Measurements from ENCODE around the gene ATG14.

ATG14 gene

DNA sequence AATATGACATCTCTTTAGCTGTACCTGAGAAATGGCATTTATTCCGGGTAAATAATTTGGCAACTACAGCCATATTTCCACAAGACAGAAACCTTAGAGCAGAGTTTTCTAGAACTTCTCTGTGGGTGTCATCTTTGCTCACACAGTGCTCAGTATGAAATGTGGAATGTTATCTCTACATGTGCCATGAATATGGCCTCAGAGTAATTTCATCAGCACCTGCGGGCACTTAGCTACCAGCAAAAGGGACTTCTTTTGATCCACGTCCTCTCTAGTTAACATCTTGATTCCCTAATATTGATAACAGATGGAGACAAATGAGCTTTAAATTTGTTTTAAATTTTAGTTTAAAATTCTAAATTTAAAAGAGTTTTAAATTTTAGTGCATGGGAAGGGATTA lies 2.9 kb upstream of the ATG14 start:
- no peak for ATAC-seq
- TF ChIP-seq, protein P1, sequence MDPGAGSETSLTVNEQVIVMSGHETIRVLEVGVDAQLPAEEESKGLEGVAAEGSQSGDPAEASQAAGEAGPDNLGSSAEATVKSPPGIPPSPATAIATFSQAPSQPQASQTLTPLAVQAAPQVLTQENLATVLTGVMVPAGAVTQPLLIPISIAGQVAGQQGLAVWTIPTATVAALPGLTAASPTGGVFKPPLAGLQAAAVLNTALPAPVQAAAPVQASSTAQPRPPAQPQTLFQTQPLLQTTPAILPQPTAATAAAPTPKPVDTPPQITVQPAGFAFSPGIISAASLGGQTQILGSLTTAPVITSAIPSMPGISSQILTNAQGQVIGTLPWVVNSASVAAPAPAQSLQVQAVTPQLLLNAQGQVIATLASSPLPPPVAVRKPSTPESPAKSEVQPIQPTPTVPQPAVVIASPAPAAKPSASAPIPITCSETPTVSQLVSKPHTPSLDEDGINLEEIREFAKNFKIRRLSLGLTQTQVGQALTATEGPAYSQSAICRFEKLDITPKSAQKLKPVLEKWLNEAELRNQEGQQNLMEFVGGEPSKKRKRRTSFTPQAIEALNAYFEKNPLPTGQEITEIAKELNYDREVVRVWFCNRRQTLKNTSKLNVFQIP (CRISPR knock-in tag; IDR thresholded peaks at IDR 0.05; ENCODE audit: borderline replicate concordance, low read depth): no peak
- TF ChIP-seq SNAI2 (CRISPR knock-in tag; IDR thresholded peaks at IDR 0.05): no peak
- TF ChIP-seq ZNF70 (CRISPR knock-in tag; IDR thresholded peaks at IDR 0.05): no peak
- no peak for TF ChIP-seq CSDC2 (CRISPR knock-in tag; IDR thresholded peaks at IDR 0.05)
- no peak for TF ChIP-seq ARNTL (CRISPR knock-in tag; IDR thresholded peaks at IDR 0.05; ENCODE audit: borderline replicate concordance, low read depth)
- TF ChIP-seq BACH2 (CRISPR knock-in tag; IDR thresholded peaks at IDR 0.05; ENCODE audit: borderline replicate concordance): no peak
- TF ChIP-seq ZNF8 (CRISPR knock-in tag; IDR thresholded peaks at IDR 0.05): no peak
- no peak for TF ChIP-seq ZFP3 (CRISPR knock-in tag; IDR thresholded peaks at IDR 0.05)
- TF ChIP-seq ZC3H10 (CRISPR knock-in tag; IDR thresholded peaks at IDR 0.05): no peak
- no peak for TF ChIP-seq OSR1 (CRISPR knock-in tag; IDR thresholded peaks at IDR 0.05)
- TF ChIP-seq TCF4 (CRISPR knock-in tag; IDR thresholded peaks at IDR 0.05; ENCODE audit: borderline replicate concordance): no peak
- TF ChIP-seq ESRRG (CRISPR knock-in tag; IDR thresholded peaks at IDR 0.05): no peak
- no peak for TF ChIP-seq PPARA (CRISPR knock-in tag; IDR thresholded peaks at IDR 0.05; ENCODE audit: borderline replicate concordance)
- no peak for TF ChIP-seq ISL1 (CRISPR knock-in tag; IDR thresholded peaks at IDR 0.05)
- no peak for TF ChIP-seq ZNF565 (CRISPR knock-in tag; conservative IDR thresholded peaks at IDR 0.05; ENCODE audit: low read depth)

DNA sequence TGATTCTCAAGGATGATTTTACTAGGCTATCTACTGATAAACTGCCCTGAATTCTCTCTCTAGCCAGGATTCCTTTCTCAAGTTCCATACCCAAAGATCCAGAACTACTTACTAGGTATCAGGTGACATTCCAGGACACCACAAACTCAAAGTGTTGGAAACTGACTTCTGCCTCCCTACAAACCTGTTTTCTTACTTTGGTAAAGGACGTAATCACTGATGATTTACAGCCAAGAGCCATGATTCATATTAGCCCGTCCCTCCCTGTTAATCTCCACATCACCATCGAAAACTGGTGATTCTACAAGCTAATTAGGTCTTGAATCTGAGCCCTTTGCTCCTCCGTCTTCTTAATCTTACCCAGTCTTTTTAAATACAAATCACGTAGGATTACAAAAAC lies 1.0 kb upstream of the ATG14 start:
- TF ChIP-seq CSDC2 (CRISPR knock-in tag; IDR thresholded peaks at IDR 0.05): no peak
- no peak for TF ChIP-seq GLIS3 (CRISPR knock-in tag; IDR thresholded peaks at IDR 0.05)
- no peak for TF ChIP-seq ZFP30 (CRISPR knock-in tag; IDR thresholded peaks at IDR 0.05)
- no peak for TF ChIP-seq ZNF8 (CRISPR knock-in tag; IDR thresholded peaks at IDR 0.05)
- TF ChIP-seq ZFP3 (CRISPR knock-in tag; IDR thresholded peaks at IDR 0.05): no peak
- TF ChIP-seq BACH2 (CRISPR knock-in tag; IDR thresholded peaks at IDR 0.05; ENCODE audit: borderline replicate concordance): no peak
- no peak for TF ChIP-seq ESRRG (CRISPR knock-in tag; IDR thresholded peaks at IDR 0.05)
- TF ChIP-seq ZC3H10 (CRISPR knock-in tag; IDR thresholded peaks at IDR 0.05): no peak
- no peak for TF ChIP-seq PPARA (CRISPR knock-in tag; IDR thresholded peaks at IDR 0.05; ENCODE audit: borderline replicate concordance)
- TF ChIP-seq TOX (CRISPR knock-in tag; IDR thresholded peaks at IDR 0.05; ENCODE audit: borderline replicate concordance): no peak
- no peak for TF ChIP-seq SNAI2 (CRISPR knock-in tag; IDR thresholded peaks at IDR 0.05)
- no peak for TF ChIP-seq TCF4 (CRISPR knock-in tag; IDR thresholded peaks at IDR 0.05; ENCODE audit: borderline replicate concordance)
- TF ChIP-seq OSR1 (CRISPR knock-in tag; IDR thresholded peaks at IDR 0.05): no peak
- no peak for TF ChIP-seq RARB (CRISPR knock-in tag; IDR thresholded peaks at IDR 0.05)
- no peak for TF ChIP-seq ZNF70 (CRISPR knock-in tag; IDR thresholded peaks at IDR 0.05)
- no peak for TF ChIP-seq TSHZ2 (CRISPR knock-in tag; IDR thresholded peaks at IDR 0.05)
- TF ChIP-seq ISL1 (CRISPR knock-in tag; IDR thresholded peaks at IDR 0.05): no peak
- no peak for TF ChIP-seq PATZ1 (CRISPR knock-in tag; IDR thresholded peaks at IDR 0.05; ENCODE audit: borderline replicate concordance)
- no peak for TF ChIP-seq CSRNP3 (CRISPR knock-in tag; IDR thresholded peaks at IDR 0.05)
- TF ChIP-seq ARNTL (CRISPR knock-in tag; IDR thresholded peaks at IDR 0.05; ENCODE audit: borderline replicate concordance, low read depth): no peak
- ATAC-seq: no peak

DNA sequence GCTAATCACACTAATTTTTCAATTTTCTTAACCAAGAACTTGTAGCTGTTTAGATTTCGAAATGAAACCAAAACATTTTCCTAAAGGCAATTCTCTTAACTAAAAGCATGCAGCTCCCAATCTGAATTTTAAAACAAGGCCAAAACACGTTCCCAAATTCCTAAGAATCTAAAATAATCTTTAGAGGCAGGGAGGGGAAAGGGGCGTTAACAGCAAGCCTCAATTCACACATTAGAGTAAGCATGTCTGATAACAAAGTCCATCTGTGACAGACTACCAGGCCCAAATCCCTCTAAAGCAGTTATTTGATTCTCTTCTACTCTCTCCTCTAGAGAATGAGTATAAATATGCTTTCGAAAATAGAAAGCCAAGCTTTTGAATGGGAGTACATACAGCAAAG lies 754 bp downstream of the ATG14 start:
- TF ChIP-seq, protein P1 (CRISPR knock-in tag; IDR thresholded peaks at IDR 0.05; ENCODE audit: borderline replicate concordance, low read depth): no peak

More for the DNA sequence above, 754 bp downstream of the ATG14 start:
- ATAC-seq: peak; percentile 4; the same call in 1 of the 3 replicates

All from SK-N-SH treated with all-trans-retinoic acid at 6 μM for 48 hours (cell line).